GM21367 (cell line): Measurements from ENCODE around the gene GABRD.

Experiments
- ATAC-seq: cut with Tn5 transposase; IDR thresholded peaks from one replicate; pipeline ENCODE4 v1.9.1; 2021; ENCODE audit not compliant: unreplicated experiment

The GABRD gene

GRCh38 chr1:2073382-2074230 lies 54.5 kb downstream of the GABRD start:
- ATAC-seq: no peak

DNA sequence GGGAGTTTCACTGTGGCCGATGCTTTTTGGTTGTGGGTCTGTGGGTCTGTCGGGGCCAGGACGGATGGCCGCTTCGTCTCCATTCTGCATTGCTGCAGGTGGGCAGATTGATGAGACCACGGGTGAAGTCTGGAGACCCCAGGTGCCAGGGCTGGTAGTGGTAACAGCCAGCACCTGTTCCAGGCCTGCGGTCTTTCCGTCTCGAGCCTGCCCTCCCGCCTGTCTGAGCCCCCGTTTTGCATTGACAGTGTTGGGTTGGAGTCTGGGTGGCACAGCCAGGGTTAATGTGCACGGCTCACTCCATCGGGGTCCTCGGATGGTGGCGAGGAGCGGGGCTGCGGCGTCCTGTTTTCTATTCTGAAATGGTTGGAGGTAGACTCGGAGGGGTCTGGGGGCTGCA lies 55.3 kb downstream of the GABRD start:
- ATAC-seq: no peak

DNA sequence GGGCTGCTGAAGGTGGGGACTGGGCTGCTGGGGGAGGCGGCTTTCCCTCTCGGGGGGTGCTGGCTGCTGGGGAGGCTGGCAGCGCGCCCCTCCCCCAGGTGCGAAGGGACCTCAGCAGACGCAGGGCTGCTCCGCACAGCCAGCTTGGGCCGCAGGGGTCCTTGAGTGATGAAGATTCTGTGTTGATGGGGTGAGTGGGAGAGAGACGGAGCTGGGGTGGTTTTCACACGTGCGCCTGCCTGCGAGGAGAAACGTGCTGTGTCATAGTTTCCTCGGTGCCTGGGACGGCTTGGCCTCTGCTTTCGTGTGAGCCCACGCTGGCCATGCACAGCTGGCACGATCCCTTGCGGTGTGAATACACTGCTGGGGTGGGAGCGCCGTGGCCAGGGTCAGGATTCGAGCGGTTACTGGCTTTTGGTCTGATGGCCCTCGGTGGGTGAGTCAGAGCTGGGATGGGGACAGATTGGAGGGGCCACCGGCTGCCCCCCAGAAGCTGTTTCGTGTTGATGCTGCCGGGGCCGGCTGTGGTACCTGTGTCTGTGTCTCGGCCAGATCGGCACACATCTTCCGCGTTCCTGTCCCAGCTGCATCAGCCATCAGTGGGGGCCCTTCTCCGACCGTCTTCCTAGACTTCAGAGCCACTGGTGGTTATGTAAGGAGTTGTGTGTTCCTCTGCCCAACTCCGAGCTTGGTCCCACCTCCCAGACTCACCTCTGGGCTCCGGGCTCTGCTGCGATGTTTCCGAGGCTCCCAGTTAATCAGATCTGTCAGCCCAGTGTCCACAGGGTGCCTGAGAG lies 56.0 kb downstream of the GABRD start:
- ATAC-seq: no peak

GRCh38 chr1:2076826-2077225 lies 57.7 kb downstream of the GABRD start:
- no peak for ATAC-seq

- ATAC-seq: no peak
These were observed 59.0 kb downstream of the GABRD start for GRCh38 chr1:2078170-2078569.

GRCh38 chr1:2079396-2080085 lies 60.4 kb downstream of the GABRD start:
- no peak for ATAC-seq

- no peak for ATAC-seq
These were observed 61.0 kb downstream of the GABRD start for GRCh38 chr1:2080140-2080539.
